IMR-90 (cell line): ENCODE results near the gene ATP1B1. TPM values are rescaled to one million over a fixed set of nuclear protein-coding genes. Genes with fewer than 3 reads are reported as not detected.

Source experiments
- ATAC-seq: fragments of 200-7000 bp; cut with Tn5 transposase; 2 replicates; pipeline ENCODE4 v1.9.1; 2020; ENCODE audit warnings: low read depth, mild to moderate bottlenecking, moderate library complexity
- BruUV-seq: library from RNA; stranded (reverse); fragments of 400-500 nt; replicated peaks from 2 replicates; lab custom pipeline; 2021; lab: Mats Ljungman, UMichigan
- CTCF ChIA-PET: fragments of 300-600 bp; formaldehyde crosslinking; extraction: SDS; loops from one replicate; lab custom pipeline; 2021; ENCODE audit warnings: antibody characterized with exemption; lab: Yijun Ruan, JAX
- POLR2A ChIA-PET: fragments of 300-600 bp; sonication (Branson Sonifier 250); formaldehyde crosslinking; loops from one replicate; lab custom pipeline; 2022; ENCODE audit warnings: antibody characterized with exemption; ENCODE audit not compliant: unreplicated experiment; lab: Charles Lee
- DNase-seq: peaks from one replicate; pipeline ENCODE4 v3.0.0; 2013
- H2AFZ ChIP-seq: replicated peaks from 2 replicates; pipeline ENCODE3; 2013; ENCODE audit warnings: low read length, mild to moderate bottlenecking; ENCODE audit not compliant: poor library complexity
- H2AK5ac ChIP-seq: 2 replicates; pipeline ENCODE4 v1.6.1; 2013; ENCODE audit warnings: low read depth, low read length, inconsistent platforms
- H2AK9ac ChIP-seq: replicated peaks from 2 replicates; pipeline ENCODE3; 2013; ENCODE audit warnings: mild to moderate bottlenecking, low read depth, low read length, moderate library complexity; ENCODE audit not compliant: poor library complexity
- H2BK120ac ChIP-seq: 2 replicates; pipeline ENCODE4 v1.6.1; 2013; ENCODE audit warnings: low read depth, low read length, inconsistent platforms
- H2BK15ac ChIP-seq: 3 replicates; pipeline ENCODE4 v1.6.1; 2013; ENCODE audit warnings: low read depth, low read length, inconsistent platforms
- H2BK20ac ChIP-seq: 2 replicates; pipeline ENCODE4 v1.6.1; 2013; ENCODE audit warnings: low read depth, mild to moderate bottlenecking, inconsistent platforms, low read length, moderate library complexity
- H2BK5ac ChIP-seq: 2 replicates; pipeline ENCODE4 v1.6.1; 2013; ENCODE audit warnings: mild to moderate bottlenecking, low read depth, low read length, inconsistent platforms; ENCODE audit not compliant: poor library complexity, severe bottlenecking
- H3K14ac ChIP-seq: replicated peaks from 2 replicates; pipeline ENCODE4 v1.6.1; 2013; ENCODE audit warnings: low read depth, low read length, inconsistent platforms
- H3K18ac ChIP-seq: 2 replicates; pipeline ENCODE4 v1.6.1; 2013; ENCODE audit warnings: low read depth, low read length, control low read depth
- H3K23ac ChIP-seq: 2 replicates; pipeline ENCODE4 v1.6.1; 2013; ENCODE audit warnings: low read depth, low read length, inconsistent platforms
- H3K27ac ChIP-seq: 2 replicates; pipeline ENCODE4 v1.5.1; 2013; ENCODE audit warnings: mild to moderate bottlenecking, control low read depth, low read length; ENCODE audit not compliant: insufficient read depth
- H3K27me3 ChIP-seq: 2 replicates; pipeline ENCODE4 v1.6.1; 2013; ENCODE audit warnings: low read length; ENCODE audit not compliant: control insufficient read depth, insufficient read depth
- H3K36me3 ChIP-seq: 2 replicates; pipeline ENCODE4 v1.6.1; 2013; ENCODE audit warnings: low read length, mixed read lengths; ENCODE audit not compliant: control insufficient read depth, insufficient read depth
- H3K4ac ChIP-seq: 2 replicates; pipeline ENCODE4 v1.6.1; 2013; ENCODE audit warnings: low read depth, low read length, inconsistent platforms
- H3K4me1 ChIP-seq: 2 replicates; pipeline ENCODE4 v1.6.1; 2013; ENCODE audit warnings: low read length, mixed read lengths; ENCODE audit not compliant: control insufficient read depth, insufficient read depth
- H3K4me2 ChIP-seq: 2 replicates; pipeline ENCODE4 v1.6.1; 2013; ENCODE audit warnings: low read depth, mild to moderate bottlenecking, control low read depth, low read length, moderate library complexity
- H3K4me3 ChIP-seq: 2 replicates; pipeline ENCODE4 v1.5.1; 2013; ENCODE audit warnings: low read depth, mild to moderate bottlenecking, control low read depth, low read length, moderate library complexity; ENCODE audit not compliant: insufficient read depth
- H3K56ac ChIP-seq: 2 replicates; pipeline ENCODE4 v1.6.1; 2013; ENCODE audit warnings: low read length, inconsistent platforms; ENCODE audit not compliant: insufficient read depth; ENCODE audit errors: extremely low read depth
- H3K79me1 ChIP-seq, 2 experiments: 2 replicates each; pipeline ENCODE4 v1.6.1; 2013; ENCODE audit warnings: low read length in 2 of 2, inconsistent platforms in 1 of 2, low read depth in 1 of 2
- H3K9ac ChIP-seq: 2 replicates; pipeline ENCODE4 v1.6.1; 2013; ENCODE audit warnings: low read depth, low read length, control low read depth
- H3K9me1 ChIP-seq: 2 replicates; pipeline ENCODE4 v1.6.1; 2013; ENCODE audit warnings: low read length, inconsistent platforms; ENCODE audit not compliant: insufficient read depth
- H3K9me3 ChIP-seq: 2 replicates; pipeline ENCODE4 v1.6.1; 2013; ENCODE audit warnings: low read length; ENCODE audit not compliant: control insufficient read depth, insufficient read depth
- H4K20me1 ChIP-seq: 2 replicates; pipeline ENCODE4 v1.6.1; 2013; ENCODE audit warnings: low read length, inconsistent platforms; ENCODE audit not compliant: insufficient read depth
- H4K5ac ChIP-seq: 2 replicates; pipeline ENCODE4 v1.6.1; 2013; ENCODE audit warnings: mild to moderate bottlenecking, low read depth, low read length, control low read depth
- H4K8ac ChIP-seq, 2 experiments: 2 replicates each; pipeline ENCODE4 v1.6.1; 2013; ENCODE audit warnings: low read depth in 2 of 2, low read length in 2 of 2, control low read depth in 1 of 2, inconsistent platforms in 1 of 2
- H4K91ac ChIP-seq: 2 replicates; pipeline ENCODE4 v1.6.1; 2013; ENCODE audit warnings: low read depth, low read length, inconsistent platforms; ENCODE audit not compliant: insufficient read depth
- BHLHE40 ChIP-seq: fragments of 150-350 bp; IDR thresholded peaks from 2 replicates; pipeline ENCODE4 v1.6.1; 2016; ENCODE audit warnings: mild to moderate bottlenecking, low read depth, low read length
- CEBPB ChIP-seq: IDR thresholded peaks from 2 replicates; pipeline ENCODE4 v1.6.1; 2012; ENCODE audit warnings: low read depth, low read length, improper control_type of control experiment
- CHD1 ChIP-seq: IDR thresholded peaks from 2 replicates; pipeline ENCODE4 v1.6.1; 2012; ENCODE audit warnings: low read depth, low read length, improper control_type of control experiment
- FOS ChIP-seq: fragments of 150-350 bp; IDR thresholded peaks from 2 replicates; pipeline ENCODE4 v1.6.1; 2016; ENCODE audit warnings: low read depth, low read length
- MAFK ChIP-seq: IDR thresholded peaks from 2 replicates; pipeline ENCODE4 v1.6.1; 2012; ENCODE audit warnings: low read depth, low read length, improper control_type of control experiment
- MAZ ChIP-seq: IDR thresholded peaks from 2 replicates; pipeline ENCODE4 v1.6.1; 2012; ENCODE audit warnings: low read depth, mild to moderate bottlenecking, low read length, improper control_type of control experiment, moderate library complexity, borderline replicate concordance
- MXI1 ChIP-seq: IDR thresholded peaks from 2 replicates; pipeline ENCODE4 v1.6.1; 2012; ENCODE audit warnings: low read depth, mild to moderate bottlenecking, low read length, moderate library complexity, borderline replicate concordance
- NFE2L2 ChIP-seq: fragments of 150-350 bp; IDR thresholded peaks from 2 replicates; pipeline ENCODE4 v1.6.1; 2016; ENCODE audit warnings: low read depth, mild to moderate bottlenecking, low read length
- POLR2A ChIP-seq: IDR thresholded peaks from 2 replicates; pipeline ENCODE4 v1.6.1; 2012; ENCODE audit warnings: mild to moderate bottlenecking, low read depth, low read length
- RAD21 ChIP-seq: IDR thresholded peaks from 2 replicates; pipeline ENCODE4 v1.6.1; 2012; ENCODE audit warnings: low read length, improper control_type of control experiment
- RCOR1 ChIP-seq: IDR thresholded peaks from 2 replicates; pipeline ENCODE4 v1.6.1; 2012; ENCODE audit warnings: mild to moderate bottlenecking, low read length, improper control_type of control experiment; ENCODE audit not compliant: insufficient replicate concordance
- RFX5 ChIP-seq: IDR thresholded peaks from 2 replicates; pipeline ENCODE4 v1.8.0; 2012; ENCODE audit warnings: low read depth, mild to moderate bottlenecking, low read length, moderate library complexity
- SMC3 ChIP-seq: fragments of 150-350 bp; IDR thresholded peaks from 2 replicates; pipeline ENCODE4 v1.6.1; 2016; ENCODE audit warnings: low read depth, mild to moderate bottlenecking, antibody characterized with exemption, low read length, moderate library complexity
- WGBS, 2 experiments: methylation state at CpG; one replicate each; pipeline versions ENCODE4 v1.1.5 to v1.1.7; 2013; ENCODE audit warnings: missing lambda C conversion rate in 2 of 2; ENCODE audit not compliant: insufficient read length in 1 of 2; ENCODE audit errors: extremely low coverage in 2 of 2; 5-methylcytosine and 5-hydroxymethylcytosine counted together
- dilution Hi-C: fragments of 300-500 bp; cut with HindIII; formaldehyde crosslinking; loops from one replicate; pipeline ENCODE4 v1.14.3; 2018; ENCODE audit warnings: low sequenced_read_pairs; ENCODE audit not compliant: unreplicated experiment
- in situ Hi-C: fragments of 300-500 bp; cut with MboI; formaldehyde crosslinking; loops from 3 replicates; pipeline ENCODE4 v1.14.3; 2019; ENCODE audit warnings: low sequenced_read_pairs, inconsistent platforms, mixed read lengths
- intact Hi-C: fragments of 100-400 bp; cut with micrococcal nuclease; formaldehyde crosslinking; loops from 2 replicates; pipeline ENCODE4 v1.10.0; 2022
- polyA plus RNA-seq, 3 experiments: library from polyadenylated mRNA; depleted of rRNA; stranded (reverse); fragments of >200 nt; gene quantifications; 2 replicates each; pipeline ENCODE4 v1.2.3, GENCODE V29; 2012; ENCODE audit warnings: low replicate concordance in 1 of 3
- total RNA-seq: library from RNA; depleted of rRNA; stranded (reverse); fragments of >200 nt; gene quantifications from 2 replicates; pipeline ENCODE4 v1.2.3, GENCODE V29; 2012
- TF ChIP-seq, protein P1 (sequence below): fragments of 150-350 bp; IDR thresholded peaks from 2 replicates; pipeline ENCODE4 v1.6.1; 2017; ENCODE audit warnings: mild to moderate bottlenecking, antibody characterized with exemption, low read length, low read depth
- TF ChIP-seq, protein P2 (sequence below): fragments of 150-350 bp; IDR thresholded peaks from 2 replicates; pipeline ENCODE4 v1.6.1; 2016; ENCODE audit warnings: low read depth, mild to moderate bottlenecking, low read length, moderate library complexity, borderline replicate concordance
- TF ChIP-seq, protein P3 (sequence below): conservative IDR thresholded peaks from 2 replicates; pipeline ENCODE4 v1.5.1; 2012; ENCODE audit warnings: mild to moderate bottlenecking, low read depth, low read length, improper control_type of control experiment

The ATP1B1 gene
- total and polyA plus RNA-seq, 2 of the 4 experiments (the other 2 are of a cell fraction), result 14.5 to 22.1 TPM

DNA sequence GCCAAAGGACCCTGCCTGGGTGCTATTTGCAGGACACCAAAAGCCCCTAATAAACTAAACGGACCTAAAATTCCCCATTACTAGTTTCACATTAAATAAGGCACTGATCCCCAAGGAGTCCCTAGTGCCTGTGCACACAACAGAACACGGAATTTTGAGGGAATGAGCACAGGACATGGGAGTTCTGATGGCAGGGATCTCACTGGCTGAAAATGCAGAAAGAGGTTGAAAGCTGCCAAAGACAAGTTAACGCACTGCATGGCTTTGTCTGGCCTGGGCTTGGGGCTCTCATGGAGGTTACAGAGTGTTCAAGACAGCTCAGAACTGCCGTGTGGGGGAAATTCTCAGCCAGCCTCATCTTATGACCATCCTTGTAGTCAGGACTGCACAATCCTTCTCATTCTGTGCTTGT, 15.6 kb upstream of the ATP1B1 start:
- Histone ChIP-seq H4K5ac (no peak overlapping the region), H3K27ac (no peak overlapping the region), H3K36me3 (no peaks in the 10 kb centered on the region), H3K4me1 (no peaks in the 10 kb centered on the region), H3K14ac (no peak overlapping the region), H4K91ac (no peak overlapping the region), H3K79me1 (no peaks in the 10 kb centered on the region), H2AK9ac (no peak overlapping the region), H3K23ac (no peak overlapping the region), H2BK20ac (no peak overlapping the region), H2AFZ (no peak overlapping the region), H3K4me2 (no peak overlapping the region), H2BK15ac (no peak overlapping the region), H2BK120ac (no peak overlapping the region), H3K9me1 (no peaks in the 10 kb centered on the region), H3K18ac (no peak overlapping the region), H3K4ac (no peak overlapping the region), H3K4me3 (no peak overlapping the region), H2AK5ac (no peak overlapping the region), H3K56ac (no peak overlapping the region), H3K27me3 (peaks cover 2% of the 10 kb centered on the region), H3K9me3 (no peaks in the 10 kb centered on the region), H3K9ac (no peak overlapping the region), H4K8ac (no peak overlapping the region), H2BK5ac (no peak overlapping the region), H4K20me1 (no peaks in the 10 kb centered on the region)
- in situ Hi-C loops, result no loop called here
- intact Hi-C loops, result no loop called here
- ChIA-PET CTCF (no interaction called here), POLR2A (no interaction called here)
- TF ChIP-seq NFE2L2, result no peak
- no peak for TF ChIP-seq MXI1
- no peak for TF ChIP-seq RAD21
- TF ChIP-seq CEBPB, result no peak
- no peak for TF ChIP-seq MAFK
- TF ChIP-seq FOS, result no peak
- TF ChIP-seq RCOR1, result no peak
- no peak for TF ChIP-seq MAZ
- TF ChIP-seq, protein P1, sequence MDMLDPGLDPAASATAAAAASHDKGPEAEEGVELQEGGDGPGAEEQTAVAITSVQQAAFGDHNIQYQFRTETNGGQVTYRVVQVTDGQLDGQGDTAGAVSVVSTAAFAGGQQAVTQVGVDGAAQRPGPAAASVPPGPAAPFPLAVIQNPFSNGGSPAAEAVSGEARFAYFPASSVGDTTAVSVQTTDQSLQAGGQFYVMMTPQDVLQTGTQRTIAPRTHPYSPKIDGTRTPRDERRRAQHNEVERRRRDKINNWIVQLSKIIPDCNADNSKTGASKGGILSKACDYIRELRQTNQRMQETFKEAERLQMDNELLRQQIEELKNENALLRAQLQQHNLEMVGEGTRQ, result no peak
- TF ChIP-seq, protein P2, sequence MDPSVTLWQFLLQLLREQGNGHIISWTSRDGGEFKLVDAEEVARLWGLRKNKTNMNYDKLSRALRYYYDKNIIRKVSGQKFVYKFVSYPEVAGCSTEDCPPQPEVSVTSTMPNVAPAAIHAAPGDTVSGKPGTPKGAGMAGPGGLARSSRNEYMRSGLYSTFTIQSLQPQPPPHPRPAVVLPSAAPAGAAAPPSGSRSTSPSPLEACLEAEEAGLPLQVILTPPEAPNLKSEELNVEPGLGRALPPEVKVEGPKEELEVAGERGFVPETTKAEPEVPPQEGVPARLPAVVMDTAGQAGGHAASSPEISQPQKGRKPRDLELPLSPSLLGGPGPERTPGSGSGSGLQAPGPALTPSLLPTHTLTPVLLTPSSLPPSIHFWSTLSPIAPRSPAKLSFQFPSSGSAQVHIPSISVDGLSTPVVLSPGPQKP, result no peak
- no peak for TF ChIP-seq BHLHE40
- no peak for TF ChIP-seq RFX5
- no peak for TF ChIP-seq CHD1
- TF ChIP-seq POLR2A, result no peak
- TF ChIP-seq, protein P3, sequence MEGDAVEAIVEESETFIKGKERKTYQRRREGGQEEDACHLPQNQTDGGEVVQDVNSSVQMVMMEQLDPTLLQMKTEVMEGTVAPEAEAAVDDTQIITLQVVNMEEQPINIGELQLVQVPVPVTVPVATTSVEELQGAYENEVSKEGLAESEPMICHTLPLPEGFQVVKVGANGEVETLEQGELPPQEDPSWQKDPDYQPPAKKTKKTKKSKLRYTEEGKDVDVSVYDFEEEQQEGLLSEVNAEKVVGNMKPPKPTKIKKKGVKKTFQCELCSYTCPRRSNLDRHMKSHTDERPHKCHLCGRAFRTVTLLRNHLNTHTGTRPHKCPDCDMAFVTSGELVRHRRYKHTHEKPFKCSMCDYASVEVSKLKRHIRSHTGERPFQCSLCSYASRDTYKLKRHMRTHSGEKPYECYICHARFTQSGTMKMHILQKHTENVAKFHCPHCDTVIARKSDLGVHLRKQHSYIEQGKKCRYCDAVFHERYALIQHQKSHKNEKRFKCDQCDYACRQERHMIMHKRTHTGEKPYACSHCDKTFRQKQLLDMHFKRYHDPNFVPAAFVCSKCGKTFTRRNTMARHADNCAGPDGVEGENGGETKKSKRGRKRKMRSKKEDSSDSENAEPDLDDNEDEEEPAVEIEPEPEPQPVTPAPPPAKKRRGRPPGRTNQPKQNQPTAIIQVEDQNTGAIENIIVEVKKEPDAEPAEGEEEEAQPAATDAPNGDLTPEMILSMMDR, result no peak
- no peak for TF ChIP-seq SMC3
- no TSS peak for BruUV-seq
- dilution Hi-C loops, result no loop called here
- DNase-seq, result no peak
- WGBS, 2 experiments, result no CpG with 5 or more reads among the region's 4 CpGs
- no peak for ATAC-seq
